Mammary epithelial cell (primary cell): Measurements from ENCODE around the gene SMYD3.

Source experiments
- EZH2 ChIP-seq: IDR thresholded peaks from 2 replicates; pipeline ENCODE4 v1.6.1; 2012; ENCODE audit warnings: low read length, inconsistent platforms, borderline replicate concordance
- TF ChIP-seq, protein P1 (sequence below), 2 donors: IDR thresholded peaks in 1 of 2; conservative IDR thresholded peaks in 1 of 2; 2 replicates each; pipeline ENCODE4 v1.5.1; 2011 to 2012; ENCODE audit warnings: inconsistent platforms in 2 of 2, low read length in 2 of 2, mild to moderate bottlenecking in 2 of 2, control low read depth in 1 of 2, low read depth in 1 of 2; ENCODE audit not compliant: insufficient read depth in 1 of 2; ENCODE audit errors: extremely low read depth in 1 of 2

DNA sequence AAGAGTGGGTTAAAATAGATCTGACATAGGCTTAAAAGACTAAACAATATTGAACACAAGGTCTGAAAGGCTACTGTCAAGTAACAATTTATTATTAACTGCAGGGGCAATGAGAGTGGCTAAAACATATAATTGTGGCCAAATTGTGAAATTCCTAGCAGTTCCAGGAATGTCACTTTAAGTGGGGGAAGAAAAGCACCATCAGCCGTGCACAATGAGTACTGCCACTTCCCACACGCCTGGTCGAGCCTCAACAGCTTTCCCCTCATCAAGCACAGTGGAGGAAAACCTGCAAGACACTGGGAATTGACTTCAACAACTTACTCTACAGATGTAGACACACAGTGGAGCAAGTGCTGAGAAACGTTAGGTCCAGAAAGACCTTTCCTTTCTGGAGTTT, 42.6 kb upstream of the SMYD3 start:
- TF ChIP-seq, protein P1, sequence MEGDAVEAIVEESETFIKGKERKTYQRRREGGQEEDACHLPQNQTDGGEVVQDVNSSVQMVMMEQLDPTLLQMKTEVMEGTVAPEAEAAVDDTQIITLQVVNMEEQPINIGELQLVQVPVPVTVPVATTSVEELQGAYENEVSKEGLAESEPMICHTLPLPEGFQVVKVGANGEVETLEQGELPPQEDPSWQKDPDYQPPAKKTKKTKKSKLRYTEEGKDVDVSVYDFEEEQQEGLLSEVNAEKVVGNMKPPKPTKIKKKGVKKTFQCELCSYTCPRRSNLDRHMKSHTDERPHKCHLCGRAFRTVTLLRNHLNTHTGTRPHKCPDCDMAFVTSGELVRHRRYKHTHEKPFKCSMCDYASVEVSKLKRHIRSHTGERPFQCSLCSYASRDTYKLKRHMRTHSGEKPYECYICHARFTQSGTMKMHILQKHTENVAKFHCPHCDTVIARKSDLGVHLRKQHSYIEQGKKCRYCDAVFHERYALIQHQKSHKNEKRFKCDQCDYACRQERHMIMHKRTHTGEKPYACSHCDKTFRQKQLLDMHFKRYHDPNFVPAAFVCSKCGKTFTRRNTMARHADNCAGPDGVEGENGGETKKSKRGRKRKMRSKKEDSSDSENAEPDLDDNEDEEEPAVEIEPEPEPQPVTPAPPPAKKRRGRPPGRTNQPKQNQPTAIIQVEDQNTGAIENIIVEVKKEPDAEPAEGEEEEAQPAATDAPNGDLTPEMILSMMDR (conservative IDR thresholded peaks at IDR 0.05 in 1 of 2, IDR thresholded peaks at IDR 0.05 in 1 of 2; ENCODE audit: extremely low read depth in 1 of 2, insufficient read depth in 1 of 2, low read depth in 1 of 2, low read length in 2 of 2), result no peak
- TF ChIP-seq EZH2, result no peak
